Measurements from ENCODE around the gene UBE2E2.

- TF ChIP-seq REST (IDR thresholded peaks at IDR 0.05; ENCODE audit: insufficient read depth in 1 of 2, low read depth in 2 of 2, low read length in 2 of 2) (no peak), POLR2AphosphoS5 (IDR thresholded peaks at IDR 0.05; ENCODE audit: low read depth, low read length) (no peak), TAF1 (IDR thresholded peaks at IDR 0.05; ENCODE audit: borderline replicate concordance, insufficient read depth, low read length) (no peak), SIN3A (IDR thresholded peaks at IDR 0.05; ENCODE audit: borderline replicate concordance, insufficient read depth, low read length) (no peak)
Measured at GRCh38 chr3:23406601-23407000, 203.5 kb downstream of the UBE2E2 start.
